K562 (cell line): Measurements from ENCODE around the gene FAM111B.

Source experiments
- RBM39 ChIP-seq: fragments of 200-400 bp; formaldehyde crosslinking; optimal IDR thresholded peaks from 2 replicates; pipeline ENCODE3; 2018; ENCODE audit warnings: low read depth, low read length
- RNF2 ChIP-seq: sonication (generic); IDR thresholded peaks from 2 replicates; pipeline ENCODE4 v1.6.1; 2016
- TF ChIP-seq, protein P1 (sequence below), 3 experiments: IDR thresholded peaks in 2 of 3; conservative IDR thresholded peaks in 1 of 3; 2 replicates each; pipeline ENCODE4 v1.5.1; 2011 to 2012; ENCODE audit warnings: low read length in 3 of 3, mild to moderate bottlenecking in 3 of 3, control low read depth in 2 of 3, improper control_type of control experiment in 1 of 3, inconsistent platforms in 1 of 3, low read depth in 1 of 3, mixed read lengths in 1 of 3, moderate library complexity in 1 of 3; ENCODE audit not compliant: insufficient read depth in 2 of 3
- TF ChIP-seq, protein P2 (sequence below): fragments of 250-450 bp; sonication (Bioruptor Pico); IDR thresholded peaks from 2 replicates; pipeline ENCODE4 v1.5.0; 2021

DNA sequence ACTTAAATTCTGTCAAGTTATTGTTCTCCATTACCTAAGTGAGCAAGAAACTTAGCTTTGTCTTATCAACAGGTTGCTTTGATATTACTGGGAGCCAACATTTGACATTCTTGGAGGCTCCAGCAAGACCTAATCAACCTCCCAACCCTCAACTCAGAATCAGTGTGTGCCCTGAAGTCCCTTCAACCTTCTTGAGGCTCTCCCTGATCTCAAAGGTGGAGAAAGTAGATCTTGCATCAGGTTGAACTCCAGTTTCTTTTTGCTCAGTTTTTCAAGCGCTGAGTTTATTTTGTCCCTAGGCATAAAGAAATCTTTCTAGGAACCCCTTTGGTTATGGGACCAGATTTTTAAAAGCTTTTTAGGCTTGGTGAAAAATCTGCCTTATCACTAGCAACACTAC is 37.1 kb downstream of the FAM111B start:
- TF ChIP-seq RBM39 (no peak), RNF2 (no peak)
- TF ChIP-seq, protein P1, sequence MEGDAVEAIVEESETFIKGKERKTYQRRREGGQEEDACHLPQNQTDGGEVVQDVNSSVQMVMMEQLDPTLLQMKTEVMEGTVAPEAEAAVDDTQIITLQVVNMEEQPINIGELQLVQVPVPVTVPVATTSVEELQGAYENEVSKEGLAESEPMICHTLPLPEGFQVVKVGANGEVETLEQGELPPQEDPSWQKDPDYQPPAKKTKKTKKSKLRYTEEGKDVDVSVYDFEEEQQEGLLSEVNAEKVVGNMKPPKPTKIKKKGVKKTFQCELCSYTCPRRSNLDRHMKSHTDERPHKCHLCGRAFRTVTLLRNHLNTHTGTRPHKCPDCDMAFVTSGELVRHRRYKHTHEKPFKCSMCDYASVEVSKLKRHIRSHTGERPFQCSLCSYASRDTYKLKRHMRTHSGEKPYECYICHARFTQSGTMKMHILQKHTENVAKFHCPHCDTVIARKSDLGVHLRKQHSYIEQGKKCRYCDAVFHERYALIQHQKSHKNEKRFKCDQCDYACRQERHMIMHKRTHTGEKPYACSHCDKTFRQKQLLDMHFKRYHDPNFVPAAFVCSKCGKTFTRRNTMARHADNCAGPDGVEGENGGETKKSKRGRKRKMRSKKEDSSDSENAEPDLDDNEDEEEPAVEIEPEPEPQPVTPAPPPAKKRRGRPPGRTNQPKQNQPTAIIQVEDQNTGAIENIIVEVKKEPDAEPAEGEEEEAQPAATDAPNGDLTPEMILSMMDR (IDR thresholded peaks at IDR 0.05 in 2 of 3, conservative IDR thresholded peaks at IDR 0.05 in 1 of 3; ENCODE audit: insufficient read depth in 2 of 3, low read depth in 1 of 3, low read length in 3 of 3), result no peak
- TF ChIP-seq, protein P2, sequence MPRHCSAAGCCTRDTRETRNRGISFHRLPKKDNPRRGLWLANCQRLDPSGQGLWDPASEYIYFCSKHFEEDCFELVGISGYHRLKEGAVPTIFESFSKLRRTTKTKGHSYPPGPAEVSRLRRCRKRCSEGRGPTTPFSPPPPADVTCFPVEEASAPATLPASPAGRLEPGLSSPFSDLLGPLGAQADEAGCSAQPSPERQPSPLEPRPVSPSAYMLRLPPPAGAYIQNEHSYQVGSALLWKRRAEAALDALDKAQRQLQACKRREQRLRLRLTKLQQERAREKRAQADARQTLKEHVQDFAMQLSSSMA (CRISPR knock-in tag), result no peak
